Kidney epithelial cell (primary cell): ENCODE measurements around the gene OSTN. TPM values are rescaled to one million over a fixed set of nuclear protein-coding genes. Genes with fewer than 3 reads are reported as not detected.

ENCODE experiments used
- DNase-seq: peaks from one replicate; pipeline ENCODE4 v3.0.0-alpha.2; 2010; ENCODE audit warnings: low read depth
- H3K27me3 ChIP-seq: 2 replicates; pipeline ENCODE4 v1.6.0; 2011; ENCODE audit warnings: low read length; ENCODE audit not compliant: control insufficient read depth, insufficient read depth
- H3K36me3 ChIP-seq: 2 replicates; pipeline ENCODE4 v1.5.1; 2011; ENCODE audit warnings: low read length; ENCODE audit not compliant: control insufficient read depth, insufficient read depth
- H3K4me3 ChIP-seq: 2 replicates; pipeline ENCODE4 v1.5.1; 2011; ENCODE audit warnings: low read depth, mild to moderate bottlenecking, control low read depth, low read length
- CTCF ChIP-seq: IDR thresholded peaks from 2 replicates; pipeline ENCODE4 v1.5.1; 2011; ENCODE audit warnings: mild to moderate bottlenecking, moderate library complexity, low read length, control low read depth, inconsistent platforms; ENCODE audit not compliant: insufficient read depth, poor library complexity, severe bottlenecking
- total RNA-seq: library from RNA; depleted of rRNA; stranded (reverse); fragments of >200 nt; gene quantifications from 2 replicates; pipeline ENCODE4 v1.2.3, GENCODE V29; 2015

OSTN gene
- total RNA-seq, 1 donor from 2014 or later: 0.04 TPM

GRCh38 chr3:191280111-191280510 is 81.1 kb downstream of the OSTN start:
- no peak for TF ChIP-seq CTCF
- Histone ChIP-seq H3K27me3 (no peaks in the 10 kb centered on the region), H3K4me3 (no peak overlapping the region), H3K36me3 (no peaks in the 10 kb centered on the region)
- no peak for DNase-seq

- no peaks in the 10 kb centered on the region for H3K36me3 ChIP-seq
- H3K4me3 ChIP-seq: no peak overlapping the region
- TF ChIP-seq CTCF: no peak
- no peaks in the 10 kb centered on the region for H3K27me3 ChIP-seq
- DNase-seq: no peak
These were observed 81.8 kb downstream of the OSTN start for GRCh38 chr3:191280882-191281281.

GRCh38 chr3:191282251-191283185 is 83.5 kb downstream of the OSTN start:
- Histone ChIP-seq H3K27me3 (no peaks in the 10 kb centered on the region), H3K36me3 (no peaks in the 10 kb centered on the region), H3K4me3 (no peak overlapping the region)
- TF ChIP-seq CTCF: no peak
- no peak for DNase-seq

GRCh38 chr3:191283400-191283799 is 84.4 kb downstream of the OSTN start:
- H3K36me3 ChIP-seq: no peaks in the 10 kb centered on the region
- H3K27me3 ChIP-seq: no peaks in the 10 kb centered on the region
- TF ChIP-seq CTCF: no peak
- H3K4me3 ChIP-seq: no peak overlapping the region
- DNase-seq: no peak

- H3K4me3 ChIP-seq: no peak overlapping the region
- no peak for TF ChIP-seq CTCF
- DNase-seq: no peak
- H3K36me3 ChIP-seq: no peaks in the 10 kb centered on the region
- H3K27me3 ChIP-seq: no peaks in the 10 kb centered on the region
These were observed 91.4 kb downstream of the OSTN start for GRCh38 chr3:191290311-191291025.
